Breast epithelium (tissue), 4 donors: ENCODE results near the gene ACBD4. TPM values are rescaled to one million over a fixed set of nuclear protein-coding genes. Genes with fewer than 3 reads are reported as not detected.

Experiments
- DNase-seq, 2 donors: peaks; one replicate each; pipeline ENCODE4 v3.0.0-alpha.2; 2019; ENCODE audit warnings: low spot score in 2 of 2
- H3K27ac ChIP-seq, 2 donors: fragments of 200-600 bp; sonication (generic) in 1 of 2; one replicate each; pipeline ENCODE4 v1.5.1; 2016 to 2019; ENCODE audit warnings: mild to moderate bottlenecking in 1 of 2
- H3K27me3 ChIP-seq, 2 donors: fragments of 200-600 bp; sonication (generic) in 1 of 2; one replicate each; pipeline versions ENCODE4 v1.5.1 to v1.6.0; 2017 to 2019; ENCODE audit warnings: control low read depth in 1 of 2, mild to moderate bottlenecking in 1 of 2
- H3K36me3 ChIP-seq: fragments of 200-600 bp; one replicate; pipeline ENCODE4 v1.5.1; 2019
- H3K4me1 ChIP-seq, 2 donors: fragments of 200-600 bp; sonication (generic); one replicate each; pipeline ENCODE4 v1.5.1; 2016 to 2019; ENCODE audit warnings: control low read depth in 1 of 2
- H3K4me3 ChIP-seq, 3 donors: fragments of 200-600 bp; sonication (generic); 1 replicate in 2 of 3; 2 replicates in 1 of 3; pipeline ENCODE4 v1.5.1; 2016 to 2019; ENCODE audit warnings: mild to moderate bottlenecking in 3 of 3, moderate library complexity in 2 of 3
- H3K9me3 ChIP-seq, 2 donors: fragments of 200-600 bp; sonication (generic) in 1 of 2; one replicate each; pipeline ENCODE4 v1.5.1; 2016 to 2019; ENCODE audit warnings: control low read depth in 1 of 2
- CTCF ChIP-seq, 3 donors: fragments of 450-650 bp; IDR thresholded peaks; one replicate each; pipeline ENCODE4 v1.5.1; 2016 to 2017; ENCODE audit warnings: antibody characterized with exemption in 3 of 3, mild to moderate bottlenecking in 3 of 3, moderate library complexity in 3 of 3
- POLR2A ChIP-seq: fragments of 450-650 bp; IDR thresholded peaks from one replicate; pipeline ENCODE4 v1.6.1; 2016; ENCODE audit warnings: antibody characterized with exemption, mild to moderate bottlenecking, moderate library complexity
- POLR2AphosphoS5 ChIP-seq, 3 donors: sonication (generic); formaldehyde crosslinking; IDR thresholded peaks; one replicate each; pipeline ENCODE4 v1.6.1; 2017; ENCODE audit warnings: antibody characterized with exemption in 3 of 3
- intact Hi-C: fragments of 100-400 bp; cut with DNase I; formaldehyde crosslinking; loops from one replicate; pipeline ENCODE4 v1.15.1; 2023; ENCODE audit warnings: low total_unique reads
- total RNA-seq, 3 donors: library from RNA; depleted of rRNA; stranded (reverse); fragments of >200 nt; gene quantifications; one replicate each; pipeline ENCODE4 v1.1.0, GENCODE V29; 2016

The ACBD4 gene
- total RNA-seq, 3 donors from 2014 or later, result 13.8 to 28.8 (median 15.7) TPM

DNA sequence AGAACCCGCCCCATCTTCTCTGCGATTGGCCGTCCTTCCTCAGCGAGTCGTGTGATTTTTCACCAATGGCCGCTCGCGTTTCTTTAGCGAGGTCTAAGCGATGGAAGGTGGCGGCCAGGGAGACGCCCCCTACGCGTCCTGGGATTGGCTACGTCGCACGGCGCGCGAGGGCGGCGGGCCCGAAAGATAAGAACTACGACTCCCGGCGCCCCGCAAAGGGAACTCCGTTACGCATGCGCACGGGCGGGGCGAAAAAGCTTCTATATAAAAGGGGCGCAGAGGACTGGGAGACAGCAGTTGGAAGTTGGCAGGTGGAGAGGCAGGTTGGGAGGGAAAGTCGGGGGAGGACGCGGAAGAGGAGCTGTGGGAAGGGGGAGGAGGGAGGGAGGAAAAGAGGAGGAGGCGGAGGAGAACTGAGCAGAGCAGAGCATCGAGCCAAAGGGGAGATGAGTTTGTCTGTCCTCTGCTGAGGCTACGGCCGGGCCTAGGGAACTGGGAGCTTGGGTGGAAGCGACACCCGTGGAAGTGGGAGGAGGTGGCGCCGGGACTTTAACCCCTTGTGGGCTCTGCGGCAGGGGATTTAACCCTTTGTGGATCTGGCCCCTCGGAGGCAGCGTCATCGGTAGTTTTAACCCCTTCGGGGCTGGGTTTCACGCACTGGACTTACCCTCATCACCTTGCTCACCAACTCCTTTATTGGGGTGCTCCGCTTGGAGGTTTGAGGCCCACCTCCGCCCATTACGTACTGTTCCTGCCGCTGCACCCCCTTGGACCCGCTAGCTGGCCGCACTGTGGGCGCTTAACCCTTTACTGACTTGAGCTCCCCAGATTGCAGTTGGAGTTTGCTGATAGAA lies 12.9 kb downstream of the ACBD4 start, which contains the start of gene HEXIM1:
TSS of gene HEXIM1 (plus strand) at position 293 of the 854 bp plus-strand sequence. CDS start 716 bp downstream, outside the sequence.
- H3K27ac ChIP-seq, result peak within 1 kb of the TSS; percentile 99 to 100
- intact Hi-C loops, result no loop called here
- peak; percentile 100 for DNase-seq
- peak within 1 kb of the TSS; percentile 66 to 83 (median 71) for H3K4me3 ChIP-seq
- no peaks in the 10 kb centered on the region for H3K27me3 ChIP-seq
- TF ChIP-seq CTCF (IDR thresholded peaks at IDR 0.05), result no peak
- TF ChIP-seq POLR2A, result peak; percentile 100
- peak; percentile 100 for TF ChIP-seq POLR2AphosphoS5 (IDR thresholded peaks at IDR 0.05)
- no peaks in the 10 kb centered on the region for H3K9me3 ChIP-seq
- H3K36me3 ChIP-seq, result no peaks in the 10 kb centered on the region
- peaks cover 9 to 19% of the 10 kb centered on the region in 2 donors for H3K4me1 ChIP-seq

- TF ChIP-seq CTCF (IDR thresholded peaks at IDR 0.05) (peak; percentile 56 to 90 (median 76)), POLR2A (no peak), POLR2AphosphoS5 (IDR thresholded peaks at IDR 0.05) (peak in 2 of 3 donors; percentile 57 to 65)
- Histone ChIP-seq H3K4me3 (peak overlapping the region; percentile 66 to 83 (median 71)), H3K4me1 (peaks cover 9 to 19% of the 10 kb centered on the region in 2 donors), H3K27me3 (no peaks in the 10 kb centered on the region), H3K27ac (peak overlapping the region; percentile 94 to 100), H3K36me3 (no peaks in the 10 kb centered on the region), H3K9me3 (no peaks in the 10 kb centered on the region)
- intact Hi-C loops, result no loop called here
- DNase-seq, result peak; percentile 86 to 90
These were observed 13.7 kb downstream of the ACBD4 start for GRCh38 chr17:45149037-45149668.

DNA sequence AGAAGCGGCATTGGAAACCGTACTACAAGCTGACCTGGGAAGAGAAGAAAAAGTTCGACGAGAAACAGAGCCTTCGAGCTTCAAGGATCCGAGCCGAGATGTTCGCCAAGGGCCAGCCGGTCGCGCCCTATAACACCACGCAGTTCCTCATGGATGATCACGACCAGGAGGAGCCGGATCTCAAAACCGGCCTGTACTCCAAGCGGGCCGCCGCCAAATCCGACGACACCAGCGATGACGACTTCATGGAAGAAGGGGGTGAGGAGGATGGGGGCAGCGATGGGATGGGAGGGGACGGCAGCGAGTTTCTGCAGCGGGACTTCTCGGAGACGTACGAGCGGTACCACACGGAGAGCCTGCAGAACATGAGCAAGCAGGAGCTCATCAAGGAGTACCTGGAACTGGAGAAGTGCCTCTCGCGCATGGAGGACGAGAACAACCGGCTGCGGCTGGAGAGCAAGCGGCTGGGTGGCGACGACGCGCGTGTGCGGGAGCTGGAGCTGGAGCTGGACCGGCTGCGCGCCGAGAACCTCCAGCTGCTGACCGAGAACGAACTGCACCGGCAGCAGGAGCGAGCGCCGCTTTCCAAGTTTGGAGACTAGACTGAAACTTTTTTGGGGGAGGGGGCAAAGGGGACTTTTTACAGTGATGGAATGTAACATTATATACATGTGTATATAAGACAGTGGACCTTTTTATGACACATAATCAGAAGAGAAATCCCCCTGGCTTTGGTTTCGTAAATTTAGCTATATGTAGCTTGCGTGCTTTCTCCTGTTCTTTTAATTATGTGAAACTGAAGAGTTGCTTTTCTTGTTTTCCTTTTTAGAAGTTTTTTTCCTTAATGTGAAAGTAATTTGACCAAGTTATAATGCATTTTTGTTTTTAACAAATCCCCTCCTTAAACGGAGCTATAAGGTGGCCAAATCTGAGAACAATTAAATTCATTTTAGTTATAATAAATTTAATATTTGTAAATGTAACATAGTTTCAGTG lies 14.5 kb downstream of the ACBD4 start:
- Histone ChIP-seq H3K27me3 (no peaks in the 10 kb centered on the region), H3K4me3 (peak overlapping the region; percentile 66 to 83 (median 71)), H3K27ac (peak overlapping the region; percentile 94 to 100), H3K4me1 (peaks cover under 1 to 19% of the 10 kb centered on the region in 2 donors), H3K9me3 (no peaks in the 10 kb centered on the region), H3K36me3 (no peaks in the 10 kb centered on the region)
- intact Hi-C loops, result no loop called here
- TF ChIP-seq POLR2AphosphoS5 (IDR thresholded peaks at IDR 0.05), result peak; percentile 46 to 62 (median 55)
- TF ChIP-seq POLR2A, result no peak
- TF ChIP-seq CTCF (IDR thresholded peaks at IDR 0.05), result no peak
- DNase-seq, result peak; percentile 74 to 75

GRCh38 chr17:45150911-45151809 lies 15.7 kb downstream of the ACBD4 start:
- Histone ChIP-seq H3K4me1 (peaks cover 0 to 18% of the 10 kb centered on the region in 2 donors), H3K27ac (peak overlapping the region; percentile 34 to 100), H3K27me3 (no peaks in the 10 kb centered on the region), H3K9me3 (no peaks in the 10 kb centered on the region), H3K36me3 (no peaks in the 10 kb centered on the region), H3K4me3 (peak overlapping the region; percentile 66 to 83 (median 71))
- DNase-seq, result no peak
- intact Hi-C loops, result no loop called here
- TF ChIP-seq POLR2A (no peak), CTCF (IDR thresholded peaks at IDR 0.05) (no peak), POLR2AphosphoS5 (IDR thresholded peaks at IDR 0.05) (no peak)
